IMR-90 (cell line): ENCODE measurements around the gene CEMIP2. TPM values are rescaled to one million over a fixed set of nuclear protein-coding genes. Genes with fewer than 3 reads are reported as not detected.

Experiments used
- ATAC-seq: fragments of 200-7000 bp; cut with Tn5 transposase; 2 replicates; pipeline ENCODE4 v1.9.1; 2020; ENCODE audit warnings: low read depth, mild to moderate bottlenecking, moderate library complexity
- BruUV-seq: library from RNA; stranded (reverse); fragments of 400-500 nt; replicated peaks from 2 replicates; lab custom pipeline; 2021; lab: Mats Ljungman, UMichigan
- CTCF ChIA-PET: fragments of 300-600 bp; formaldehyde crosslinking; extraction: SDS; loops from one replicate; lab custom pipeline; 2021; ENCODE audit warnings: antibody characterized with exemption; lab: Yijun Ruan, JAX
- POLR2A ChIA-PET: fragments of 300-600 bp; sonication (Branson Sonifier 250); formaldehyde crosslinking; loops from one replicate; lab custom pipeline; 2022; ENCODE audit warnings: antibody characterized with exemption; ENCODE audit not compliant: unreplicated experiment; lab: Charles Lee
- DNase-seq: peaks from one replicate; pipeline ENCODE4 v3.0.0; 2013
- H2AFZ ChIP-seq: replicated peaks from 2 replicates; pipeline ENCODE3; 2013; ENCODE audit warnings: low read length, mild to moderate bottlenecking; ENCODE audit not compliant: poor library complexity
- H2AK5ac ChIP-seq: 2 replicates; pipeline ENCODE4 v1.6.1; 2013; ENCODE audit warnings: low read depth, low read length, inconsistent platforms
- H2AK9ac ChIP-seq: replicated peaks from 2 replicates; pipeline ENCODE3; 2013; ENCODE audit warnings: mild to moderate bottlenecking, low read depth, low read length, moderate library complexity; ENCODE audit not compliant: poor library complexity
- H2BK120ac ChIP-seq: 2 replicates; pipeline ENCODE4 v1.6.1; 2013; ENCODE audit warnings: low read depth, low read length, inconsistent platforms
- H2BK15ac ChIP-seq: 3 replicates; pipeline ENCODE4 v1.6.1; 2013; ENCODE audit warnings: low read depth, low read length, inconsistent platforms
- H2BK20ac ChIP-seq: 2 replicates; pipeline ENCODE4 v1.6.1; 2013; ENCODE audit warnings: low read depth, mild to moderate bottlenecking, inconsistent platforms, low read length, moderate library complexity
- H2BK5ac ChIP-seq: 2 replicates; pipeline ENCODE4 v1.6.1; 2013; ENCODE audit warnings: mild to moderate bottlenecking, low read depth, low read length, inconsistent platforms; ENCODE audit not compliant: poor library complexity, severe bottlenecking
- H3K14ac ChIP-seq: replicated peaks from 2 replicates; pipeline ENCODE4 v1.6.1; 2013; ENCODE audit warnings: low read depth, low read length, inconsistent platforms
- H3K18ac ChIP-seq: 2 replicates; pipeline ENCODE4 v1.6.1; 2013; ENCODE audit warnings: low read depth, low read length, control low read depth
- H3K23ac ChIP-seq: 2 replicates; pipeline ENCODE4 v1.6.1; 2013; ENCODE audit warnings: low read depth, low read length, inconsistent platforms
- H3K27ac ChIP-seq: 2 replicates; pipeline ENCODE4 v1.5.1; 2013; ENCODE audit warnings: mild to moderate bottlenecking, control low read depth, low read length; ENCODE audit not compliant: insufficient read depth
- H3K27me3 ChIP-seq: 2 replicates; pipeline ENCODE4 v1.6.1; 2013; ENCODE audit warnings: low read length; ENCODE audit not compliant: control insufficient read depth, insufficient read depth
- H3K36me3 ChIP-seq: 2 replicates; pipeline ENCODE4 v1.6.1; 2013; ENCODE audit warnings: low read length, mixed read lengths; ENCODE audit not compliant: control insufficient read depth, insufficient read depth
- H3K4ac ChIP-seq: 2 replicates; pipeline ENCODE4 v1.6.1; 2013; ENCODE audit warnings: low read depth, low read length, inconsistent platforms
- H3K4me1 ChIP-seq: 2 replicates; pipeline ENCODE4 v1.6.1; 2013; ENCODE audit warnings: low read length, mixed read lengths; ENCODE audit not compliant: control insufficient read depth, insufficient read depth
- H3K4me2 ChIP-seq: 2 replicates; pipeline ENCODE4 v1.6.1; 2013; ENCODE audit warnings: low read depth, mild to moderate bottlenecking, control low read depth, low read length, moderate library complexity
- H3K4me3 ChIP-seq: 2 replicates; pipeline ENCODE4 v1.5.1; 2013; ENCODE audit warnings: low read depth, mild to moderate bottlenecking, control low read depth, low read length, moderate library complexity; ENCODE audit not compliant: insufficient read depth
- H3K56ac ChIP-seq: 2 replicates; pipeline ENCODE4 v1.6.1; 2013; ENCODE audit warnings: low read length, inconsistent platforms; ENCODE audit not compliant: insufficient read depth; ENCODE audit errors: extremely low read depth
- H3K79me1 ChIP-seq, 2 experiments: 2 replicates each; pipeline ENCODE4 v1.6.1; 2013; ENCODE audit warnings: low read length in 2 of 2, inconsistent platforms in 1 of 2, low read depth in 1 of 2
- H3K9ac ChIP-seq: 2 replicates; pipeline ENCODE4 v1.6.1; 2013; ENCODE audit warnings: low read depth, low read length, control low read depth
- H3K9me1 ChIP-seq: 2 replicates; pipeline ENCODE4 v1.6.1; 2013; ENCODE audit warnings: low read length, inconsistent platforms; ENCODE audit not compliant: insufficient read depth
- H3K9me3 ChIP-seq: 2 replicates; pipeline ENCODE4 v1.6.1; 2013; ENCODE audit warnings: low read length; ENCODE audit not compliant: control insufficient read depth, insufficient read depth
- H4K20me1 ChIP-seq: 2 replicates; pipeline ENCODE4 v1.6.1; 2013; ENCODE audit warnings: low read length, inconsistent platforms; ENCODE audit not compliant: insufficient read depth
- H4K5ac ChIP-seq: 2 replicates; pipeline ENCODE4 v1.6.1; 2013; ENCODE audit warnings: mild to moderate bottlenecking, low read depth, low read length, control low read depth
- H4K8ac ChIP-seq, 2 experiments: 2 replicates each; pipeline ENCODE4 v1.6.1; 2013; ENCODE audit warnings: low read depth in 2 of 2, low read length in 2 of 2, control low read depth in 1 of 2, inconsistent platforms in 1 of 2
- H4K91ac ChIP-seq: 2 replicates; pipeline ENCODE4 v1.6.1; 2013; ENCODE audit warnings: low read depth, low read length, inconsistent platforms; ENCODE audit not compliant: insufficient read depth
- BHLHE40 ChIP-seq: fragments of 150-350 bp; IDR thresholded peaks from 2 replicates; pipeline ENCODE4 v1.6.1; 2016; ENCODE audit warnings: mild to moderate bottlenecking, low read depth, low read length
- CHD1 ChIP-seq: IDR thresholded peaks from 2 replicates; pipeline ENCODE4 v1.6.1; 2012; ENCODE audit warnings: low read depth, low read length, improper control_type of control experiment
- CTCF ChIP-seq: conservative IDR thresholded peaks from 2 replicates; pipeline ENCODE4 v1.5.1; 2012; ENCODE audit warnings: mild to moderate bottlenecking, low read depth, low read length, improper control_type of control experiment
- FOS ChIP-seq: fragments of 150-350 bp; IDR thresholded peaks from 2 replicates; pipeline ENCODE4 v1.6.1; 2016; ENCODE audit warnings: low read depth, low read length
- MAFK ChIP-seq: IDR thresholded peaks from 2 replicates; pipeline ENCODE4 v1.6.1; 2012; ENCODE audit warnings: low read depth, low read length, improper control_type of control experiment
- MAZ ChIP-seq: IDR thresholded peaks from 2 replicates; pipeline ENCODE4 v1.6.1; 2012; ENCODE audit warnings: low read depth, mild to moderate bottlenecking, low read length, improper control_type of control experiment, moderate library complexity, borderline replicate concordance
- MXI1 ChIP-seq: IDR thresholded peaks from 2 replicates; pipeline ENCODE4 v1.6.1; 2012; ENCODE audit warnings: low read depth, mild to moderate bottlenecking, low read length, moderate library complexity, borderline replicate concordance
- NFE2L2 ChIP-seq: fragments of 150-350 bp; IDR thresholded peaks from 2 replicates; pipeline ENCODE4 v1.6.1; 2016; ENCODE audit warnings: low read depth, mild to moderate bottlenecking, low read length
- RAD21 ChIP-seq: IDR thresholded peaks from 2 replicates; pipeline ENCODE4 v1.6.1; 2012; ENCODE audit warnings: low read length, improper control_type of control experiment
- RCOR1 ChIP-seq: IDR thresholded peaks from 2 replicates; pipeline ENCODE4 v1.6.1; 2012; ENCODE audit warnings: mild to moderate bottlenecking, low read length, improper control_type of control experiment; ENCODE audit not compliant: insufficient replicate concordance
- RFX5 ChIP-seq: IDR thresholded peaks from 2 replicates; pipeline ENCODE4 v1.8.0; 2012; ENCODE audit warnings: low read depth, mild to moderate bottlenecking, low read length, moderate library complexity
- WGBS, 2 experiments: methylation state at CpG; one replicate each; pipeline versions ENCODE4 v1.1.5 to v1.1.7; 2013; ENCODE audit warnings: missing lambda C conversion rate in 2 of 2; ENCODE audit not compliant: insufficient read length in 1 of 2; ENCODE audit errors: extremely low coverage in 2 of 2; 5-methylcytosine and 5-hydroxymethylcytosine counted together
- dilution Hi-C: fragments of 300-500 bp; cut with HindIII; formaldehyde crosslinking; loops from one replicate; pipeline ENCODE4 v1.14.3; 2018; ENCODE audit warnings: low sequenced_read_pairs; ENCODE audit not compliant: unreplicated experiment
- in situ Hi-C: fragments of 300-500 bp; cut with MboI; formaldehyde crosslinking; loops from 3 replicates; pipeline ENCODE4 v1.14.3; 2019; ENCODE audit warnings: low sequenced_read_pairs, inconsistent platforms, mixed read lengths
- intact Hi-C: fragments of 100-400 bp; cut with micrococcal nuclease; formaldehyde crosslinking; loops from 2 replicates; pipeline ENCODE4 v1.10.0; 2022
- polyA plus RNA-seq, 3 experiments: library from polyadenylated mRNA; depleted of rRNA; stranded (reverse); fragments of >200 nt; gene quantifications; 2 replicates each; pipeline ENCODE4 v1.2.3, GENCODE V29; 2012; ENCODE audit warnings: low replicate concordance in 1 of 3
- total RNA-seq: library from RNA; depleted of rRNA; stranded (reverse); fragments of >200 nt; gene quantifications from 2 replicates; pipeline ENCODE4 v1.2.3, GENCODE V29; 2012

The CEMIP2 gene
- total and polyA plus RNA-seq, 2 of the 4 experiments (the other 2 are of a cell fraction) = 65.2 to 67.4 TPM

- H2BK5ac ChIP-seq = no peak overlapping the region
- ChIA-PET POLR2A (no interaction called here), CTCF (no interaction called here)
- H3K23ac ChIP-seq = no peak overlapping the region
- H4K8ac ChIP-seq = no peak overlapping the region
- H4K91ac ChIP-seq = no peak overlapping the region
- no CpG with 5 or more reads among the region's 2 CpGs for WGBS, 2 experiments
- no peak overlapping the region for H3K4ac ChIP-seq
- no peak overlapping the region for H2AFZ ChIP-seq
- H3K4me3 ChIP-seq = no peak overlapping the region
- H2AK5ac ChIP-seq = no peak overlapping the region
- H2BK15ac ChIP-seq = no peak overlapping the region
- H3K79me1 ChIP-seq = no peaks in the 10 kb centered on the region
- no peak overlapping the region for H2AK9ac ChIP-seq
- H3K36me3 ChIP-seq = no peaks in the 10 kb centered on the region
- DNase-seq (no peak), ATAC-seq (0 out of 2 replicates have a peak, but pooled peaks have one; percentile 22)
- H3K18ac ChIP-seq = no peak overlapping the region; the same call in 1 of the 2 replicates
- TF ChIP-seq CHD1 = no peak
- no peak for TF ChIP-seq CTCF
- no peak for TF ChIP-seq MXI1
- no peak for TF ChIP-seq RFX5
- no peak for TF ChIP-seq MAZ
- TF ChIP-seq RAD21 = no peak
- no peak for TF ChIP-seq MAFK
- TF ChIP-seq BHLHE40 = no peak
- TF ChIP-seq RCOR1 = no peak
- no peak for TF ChIP-seq NFE2L2
- no peak for TF ChIP-seq FOS
- no peaks in the 10 kb centered on the region for H3K9me3 ChIP-seq
- no peak overlapping the region for H2BK20ac ChIP-seq
- no peak overlapping the region for H4K5ac ChIP-seq
- H3K14ac ChIP-seq = peak overlapping the region; percentile 4; the same call in 1 of the 2 replicates
- peaks cover 2% of the 10 kb centered on the region; the same call in 1 of the 2 replicates for H3K4me1 ChIP-seq
- dilution Hi-C loops = no loop called here
- H3K27ac ChIP-seq = no peak overlapping the region
- no peak overlapping the region for H3K56ac ChIP-seq
- no peak overlapping the region for H3K4me2 ChIP-seq
- H3K9me1 ChIP-seq = no peaks in the 10 kb centered on the region
- intact Hi-C loops = no loop called here
- no peak overlapping the region for H3K9ac ChIP-seq
- no peak overlapping the region for H2BK120ac ChIP-seq
- no peaks in the 10 kb centered on the region for H3K27me3 ChIP-seq
- no peaks in the 10 kb centered on the region for H4K20me1 ChIP-seq
- in situ Hi-C loops = no loop called here
- BruUV-seq = no TSS peak
Measured at GRCh38 chr9:71663216-71663615, 105.1 kb downstream of the CEMIP2 start.
